LNCaP clone FGC (cell line): ENCODE measurements around the gene KAT6B.
A peak's percentile ranks its signal among the peaks of the same experiment; 100 is the strongest.

Experiments
- DNase-seq: peaks from one replicate; pipeline ENCODE4 v3.0.0-alpha.2; 2011; ENCODE audit warnings: low read depth
- H3K4me3 ChIP-seq: 2 replicates; pipeline ENCODE4 v1.5.1; 2011; ENCODE audit warnings: mild to moderate bottlenecking, low read depth, low read length, control low read depth
- CTCF ChIP-seq: IDR thresholded peaks from 2 replicates; pipeline ENCODE4 v1.5.1; 2012; ENCODE audit warnings: mild to moderate bottlenecking; ENCODE audit not compliant: control insufficient read depth, insufficient read depth; ENCODE audit errors: extremely low read depth

The KAT6B gene

GRCh38 chr10:74794531-74794930 is 31.9 kb upstream of the KAT6B start:
- DNase-seq = no peak
- TF ChIP-seq CTCF = no peak

GRCh38 chr10:74797550-74797949 is 28.9 kb upstream of the KAT6B start:
- H3K4me3 ChIP-seq = no peak overlapping the region
- TF ChIP-seq CTCF = no peak
- DNase-seq = no peak

More at GRCh38 chr10:74794531-74794930, 31.9 kb upstream of the KAT6B start:
- no peak overlapping the region for H3K4me3 ChIP-seq

- H3K4me3 ChIP-seq = no peak overlapping the region
- DNase-seq = peak; percentile 36
- TF ChIP-seq CTCF = no peak
Measured at GRCh38 chr10:74799721-74800221, 26.6 kb upstream of the KAT6B start.

- DNase-seq = no peak
- no peak for TF ChIP-seq CTCF
- H3K4me3 ChIP-seq = no peak overlapping the region
Measured at GRCh38 chr10:74801447-74801846, 25.0 kb upstream of the KAT6B start.

DNA sequence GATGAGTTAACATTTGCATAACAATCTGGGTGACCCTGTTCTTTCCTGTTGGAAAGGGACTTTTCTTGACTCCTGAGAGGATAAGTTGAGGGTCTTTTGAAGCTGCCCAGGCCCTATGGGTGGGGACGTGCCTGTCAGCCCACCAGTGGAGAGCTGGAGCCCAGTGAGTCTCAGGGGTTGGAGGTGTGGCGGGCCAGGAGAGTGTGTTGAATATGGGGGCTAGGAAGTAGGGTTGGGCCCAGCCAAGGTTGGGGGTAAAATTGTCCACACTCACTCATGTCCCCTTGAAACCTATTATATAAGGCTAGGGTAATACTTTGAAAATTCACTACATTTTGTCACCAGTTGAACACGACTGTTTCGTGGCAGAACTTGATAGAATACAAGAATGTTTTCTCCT is 17.9 kb upstream of the KAT6B start:
- DNase-seq = no peak
- no peak overlapping the region for H3K4me3 ChIP-seq
- TF ChIP-seq CTCF = no peak

GRCh38 chr10:74810087-74810486 is 16.3 kb upstream of the KAT6B start:
- no peak for TF ChIP-seq CTCF
- no peak for DNase-seq
- H3K4me3 ChIP-seq = no peak overlapping the region
